ENCODE data around the gene ATR. TPM values are rescaled to one million over a fixed set of nuclear protein-coding genes. Genes with fewer than 3 reads are reported as not detected.

Gene ATR
- polyA plus RNA-seq, 1 donor (not counting 4 experiments of a cell fraction or from before 2014, with no cell fraction given) = 30.8 TPM

DNA sequence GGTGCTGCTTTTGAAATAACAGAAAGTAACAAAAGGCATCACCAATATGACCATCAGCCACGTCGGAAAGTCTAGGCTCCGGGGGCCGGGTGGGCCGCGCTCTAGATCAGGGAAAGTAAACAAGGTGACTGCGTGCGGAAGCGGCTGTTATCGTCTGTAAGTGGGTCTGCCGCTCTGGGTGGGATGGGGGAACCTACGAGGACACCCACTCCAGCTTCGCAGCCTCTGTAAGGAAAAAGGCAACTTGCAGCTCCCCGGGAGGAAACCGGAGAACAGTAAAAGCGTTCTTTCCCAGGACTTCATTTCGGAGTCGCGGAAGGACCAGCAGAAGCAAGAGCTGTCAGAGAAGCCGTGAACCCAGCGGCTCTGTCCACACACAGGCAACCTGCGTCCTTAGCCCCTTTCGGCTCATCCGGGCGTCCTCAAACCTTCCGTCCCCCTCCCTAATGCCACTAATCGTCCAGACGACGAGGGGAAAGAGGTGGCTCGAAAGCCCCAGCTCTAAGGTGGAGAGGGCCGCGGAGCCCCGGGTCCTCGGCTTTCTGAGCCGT is 131.2 kb downstream of the ATR start:
- H3K9me1 ChIP-seq (ENCODE audit: control insufficient read depth, extremely low read depth, insufficient read depth, low read length) = no peaks in the 10 kb centered on the region
- no peak for DNase-seq (ENCODE audit: low read depth, low spot score)
- FAIRE-seq = no peak
- H2AFZ ChIP-seq (ENCODE audit: control insufficient read depth, low read length) = peak overlapping the region; percentile 97
- peak overlapping the region; percentile 96 for H3K4me2 ChIP-seq (ENCODE audit: control insufficient read depth, extremely low read depth, insufficient read depth, low read depth, low read length)
- H3K9ac ChIP-seq (ENCODE audit: control insufficient read depth, extremely low read depth, insufficient read depth, low read length) = peak overlapping the region; percentile 100
- peak overlapping the region; percentile 99 for H3K27ac ChIP-seq (ENCODE audit: control insufficient read depth, insufficient read depth, low read length)
- no peaks in the 10 kb centered on the region for H3K9me3 ChIP-seq (ENCODE audit: control insufficient read depth, low read depth, low read length)
- H3K36me3 ChIP-seq (ENCODE audit: control insufficient read depth in 2 of 2, extremely low read depth in 1 of 2, insufficient read depth in 2 of 2, low read length in 2 of 2) = peaks cover 2 to 3% of the 10 kb centered on the region in 2 experiments
- peaks cover 45% of the 10 kb centered on the region for H3K79me2 ChIP-seq (ENCODE audit: control insufficient read depth, insufficient read depth, low read length)
- peaks cover 11% of the 10 kb centered on the region for H3K4me1 ChIP-seq (ENCODE audit: control insufficient read depth, extremely low read depth, insufficient read depth, low read length)
- dilution Hi-C loops (cut with MboI; ENCODE audit: extremely low pct_ligation_motif_present, low sequenced_read_pairs) = no loop called here
- TF ChIP-seq, protein P1, sequence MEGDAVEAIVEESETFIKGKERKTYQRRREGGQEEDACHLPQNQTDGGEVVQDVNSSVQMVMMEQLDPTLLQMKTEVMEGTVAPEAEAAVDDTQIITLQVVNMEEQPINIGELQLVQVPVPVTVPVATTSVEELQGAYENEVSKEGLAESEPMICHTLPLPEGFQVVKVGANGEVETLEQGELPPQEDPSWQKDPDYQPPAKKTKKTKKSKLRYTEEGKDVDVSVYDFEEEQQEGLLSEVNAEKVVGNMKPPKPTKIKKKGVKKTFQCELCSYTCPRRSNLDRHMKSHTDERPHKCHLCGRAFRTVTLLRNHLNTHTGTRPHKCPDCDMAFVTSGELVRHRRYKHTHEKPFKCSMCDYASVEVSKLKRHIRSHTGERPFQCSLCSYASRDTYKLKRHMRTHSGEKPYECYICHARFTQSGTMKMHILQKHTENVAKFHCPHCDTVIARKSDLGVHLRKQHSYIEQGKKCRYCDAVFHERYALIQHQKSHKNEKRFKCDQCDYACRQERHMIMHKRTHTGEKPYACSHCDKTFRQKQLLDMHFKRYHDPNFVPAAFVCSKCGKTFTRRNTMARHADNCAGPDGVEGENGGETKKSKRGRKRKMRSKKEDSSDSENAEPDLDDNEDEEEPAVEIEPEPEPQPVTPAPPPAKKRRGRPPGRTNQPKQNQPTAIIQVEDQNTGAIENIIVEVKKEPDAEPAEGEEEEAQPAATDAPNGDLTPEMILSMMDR (optimal IDR thresholded peaks at IDR 0.05 in 1 of 3, IDR thresholded peaks at IDR 0.05 in 1 of 3, conservative IDR thresholded peaks at IDR 0.05 in 1 of 3; ENCODE audit: extremely low read depth in 1 of 3, insufficient read depth in 2 of 3, low read length in 3 of 3) = no peak
- TF ChIP-seq EZH2 (IDR thresholded peaks at IDR 0.05; ENCODE audit: low read length) = no peak
- no peaks in the 10 kb centered on the region for H3K27me3 ChIP-seq (ENCODE audit: control insufficient read depth, extremely low read depth, insufficient read depth, low read length)
- no peaks in the 10 kb centered on the region for H4K20me1 ChIP-seq (ENCODE audit: control insufficient read depth, extremely low read depth, insufficient read depth, low read length)
- peak overlapping the region; percentile 92 to 99 (median 96) for H3K4me3 ChIP-seq (ENCODE audit: control insufficient read depth in 2 of 3, extremely low read depth in 1 of 3, insufficient read depth in 2 of 3, low read depth in 1 of 3, low read length in 3 of 3)

DNA sequence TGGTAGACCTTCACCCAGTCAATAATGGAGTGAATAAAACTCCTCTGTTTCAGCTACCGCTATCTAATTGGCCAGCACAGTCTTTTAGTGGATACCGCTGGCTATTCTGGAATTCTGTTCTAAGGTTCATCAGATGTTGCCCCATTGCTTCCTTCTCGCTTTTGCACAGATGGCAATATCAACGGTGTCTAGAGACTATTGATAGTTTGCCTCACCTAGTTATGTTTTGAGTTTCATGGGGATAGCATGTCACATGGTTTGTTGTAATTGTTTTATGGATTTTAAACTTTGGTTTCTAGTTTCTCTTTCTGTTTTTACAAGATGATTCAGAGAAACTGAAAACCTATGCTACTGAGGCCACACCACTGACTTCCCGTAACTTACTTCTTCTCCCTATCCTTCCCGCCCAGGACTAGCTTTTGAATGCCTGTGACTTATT is 132.7 kb downstream of the ATR start:
- H3K36me3 ChIP-seq (ENCODE audit: control insufficient read depth in 2 of 2, extremely low read depth in 1 of 2, insufficient read depth in 2 of 2, low read length in 2 of 2) = no peaks in the 10 kb centered on the region
- H4K20me1 ChIP-seq (ENCODE audit: control insufficient read depth, extremely low read depth, insufficient read depth, low read length) = no peaks in the 10 kb centered on the region
- no peaks in the 10 kb centered on the region for H3K9me1 ChIP-seq (ENCODE audit: control insufficient read depth, extremely low read depth, insufficient read depth, low read length)
- H3K9me3 ChIP-seq (ENCODE audit: control insufficient read depth, low read depth, low read length) = no peaks in the 10 kb centered on the region
- H2AFZ ChIP-seq (ENCODE audit: control insufficient read depth, low read length) = peak overlapping the region; percentile 12
- H3K79me2 ChIP-seq (ENCODE audit: control insufficient read depth, insufficient read depth, low read length) = peaks cover 45% of the 10 kb centered on the region
- TF ChIP-seq, protein P1 (optimal IDR thresholded peaks at IDR 0.05 in 1 of 3, IDR thresholded peaks at IDR 0.05 in 1 of 3, conservative IDR thresholded peaks at IDR 0.05 in 1 of 3; ENCODE audit: extremely low read depth in 1 of 3, insufficient read depth in 2 of 3, low read length in 3 of 3) = no peak
- no peak for TF ChIP-seq EZH2 (IDR thresholded peaks at IDR 0.05; ENCODE audit: low read length)
- FAIRE-seq = no peak
- H3K27me3 ChIP-seq (ENCODE audit: control insufficient read depth, extremely low read depth, insufficient read depth, low read length) = no peaks in the 10 kb centered on the region
- dilution Hi-C loops (cut with MboI; ENCODE audit: extremely low pct_ligation_motif_present, low sequenced_read_pairs) = no loop called here
- H3K4me3 ChIP-seq (ENCODE audit: control insufficient read depth in 2 of 3, extremely low read depth in 1 of 3, insufficient read depth in 2 of 3, low read depth in 1 of 3, low read length in 3 of 3) = peak overlapping the region in 2 of 3 experiments; percentile 96 to 99
- H3K4me2 ChIP-seq (ENCODE audit: control insufficient read depth, extremely low read depth, insufficient read depth, low read depth, low read length) = peak overlapping the region; percentile 96
- no peak for DNase-seq (ENCODE audit: low read depth, low spot score)
- H3K27ac ChIP-seq (ENCODE audit: control insufficient read depth, insufficient read depth, low read length) = no peak overlapping the region
- no peak overlapping the region for H3K9ac ChIP-seq (ENCODE audit: control insufficient read depth, extremely low read depth, insufficient read depth, low read length)
- H3K4me1 ChIP-seq (ENCODE audit: control insufficient read depth, extremely low read depth, insufficient read depth, low read length) = peaks cover 11% of the 10 kb centered on the region
